ENCODE results near the gene FITM1. TPM values are rescaled to one million over a fixed set of nuclear protein-coding genes. Genes with fewer than 3 reads are reported as not detected.

FITM1 gene
- total and polyA plus RNA-seq, 2 donors (not counting 3 experiments of a cell fraction or from before 2014, with no cell fraction given) = 0.54 TPM; not detected in 1

- H3K4me2 ChIP-seq (ENCODE audit: insufficient read depth, low read length) = no peak overlapping the region
- CTCF ChIA-PET = interaction anchor here (1.0 to 3.3 kb wide), 6 partner anchors 10 to 58 kb away, joined by 3 to 16 read pairs (median 7); partner anchors contain the start of genes IRF9 and PSME1
- peaks cover 13% of the 10 kb centered on the region for H3K4me1 ChIP-seq (ENCODE audit: control insufficient read depth, extremely low read depth, insufficient read depth, low read length)
- dilution Hi-C loops (cut with MboI; ENCODE audit: extremely low pct_ligation_motif_present, low sequenced_read_pairs) (no loop called here), intact Hi-C loops (cut with micrococcal nuclease) (no loop called here)
- DNase-seq (ENCODE audit: low read depth, low spot score) (no peak), FAIRE-seq (no peak)
- POLR2A ChIA-PET = interaction anchor here (1.6 kb wide), 1 partner anchor 25 kb away, joined by 4 read pairs; the partner anchor contains the start of gene EMC9
- H3K9ac ChIP-seq (replicated peaks; ENCODE audit: extremely low read depth, insufficient read depth, low read length) = no peak overlapping the region
- H3K9me3 ChIP-seq (replicated peaks; ENCODE audit: control insufficient read depth, insufficient read depth, low read length) = no peaks in the 10 kb centered on the region
- no peaks in the 10 kb centered on the region for H3K27me3 ChIP-seq (ENCODE audit: control insufficient read depth in 2 of 2, insufficient read depth in 2 of 2, low read length in 2 of 2)
- no peak for TF ChIP-seq EZH2 (IDR thresholded peaks at IDR 0.05; ENCODE audit: borderline replicate concordance, low read depth, low read length, severe bottlenecking)
- no peak for TF ChIP-seq MYC (IDR thresholded peaks at IDR 0.05; ENCODE audit: low read depth, low read length)
- H3K4me3 ChIP-seq (replicated peaks in 1 of 3; ENCODE audit: insufficient read depth in 1 of 3, low read depth in 1 of 3, low read length in 3 of 3) = no peak overlapping the region
- peaks cover 8 to 21% of the 10 kb centered on the region in 2 experiments for H3K36me3 ChIP-seq (ENCODE audit: control insufficient read depth in 2 of 2, extremely low read depth in 1 of 2, insufficient read depth in 2 of 2, low read length in 2 of 2)
- no TSS peak for BruUV-seq (replicated peaks)
- no peaks in the 10 kb centered on the region for H3K9me1 ChIP-seq (replicated peaks; ENCODE audit: control insufficient read depth, extremely low read depth, insufficient read depth, low read length)
- H3K79me2 ChIP-seq (ENCODE audit: control insufficient read depth, insufficient read depth, low read length) = no peaks in the 10 kb centered on the region
- no peaks in the 10 kb centered on the region for H4K20me1 ChIP-seq (replicated peaks; ENCODE audit: control insufficient read depth, extremely low read depth, insufficient read depth, low read length)
- H2AFZ ChIP-seq (ENCODE audit: low read depth, low read length) = no peak overlapping the region
- no peak overlapping the region for H3K27ac ChIP-seq (ENCODE audit: insufficient read depth, low read depth, low read length)
These were observed 14.2 kb upstream of the FITM1 start for GRCh38 chr14:24116128-24116814.

- Histone ChIP-seq H3K4me3 (replicated peaks in 1 of 3; ENCODE audit: insufficient read depth in 1 of 3, low read depth in 1 of 3, low read length in 3 of 3) (no peak overlapping the region), H3K4me1 (ENCODE audit: control insufficient read depth, extremely low read depth, insufficient read depth, low read length) (peaks cover 13% of the 10 kb centered on the region), H3K27ac (ENCODE audit: insufficient read depth, low read depth, low read length) (no peak overlapping the region), H3K36me3 (ENCODE audit: control insufficient read depth in 2 of 2, extremely low read depth in 1 of 2, insufficient read depth in 2 of 2, low read length in 2 of 2) (peaks cover 8 to 25% of the 10 kb centered on the region in 2 experiments), H4K20me1 (replicated peaks; ENCODE audit: control insufficient read depth, extremely low read depth, insufficient read depth, low read length) (no peaks in the 10 kb centered on the region), H3K9me3 (replicated peaks; ENCODE audit: control insufficient read depth, insufficient read depth, low read length) (no peaks in the 10 kb centered on the region), H2AFZ (ENCODE audit: low read depth, low read length) (no peak overlapping the region), H3K9me1 (replicated peaks; ENCODE audit: control insufficient read depth, extremely low read depth, insufficient read depth, low read length) (no peaks in the 10 kb centered on the region), H3K9ac (replicated peaks; ENCODE audit: extremely low read depth, insufficient read depth, low read length) (no peak overlapping the region), H3K27me3 (ENCODE audit: control insufficient read depth in 2 of 2, insufficient read depth in 2 of 2, low read length in 2 of 2) (no peaks in the 10 kb centered on the region), H3K79me2 (ENCODE audit: control insufficient read depth, insufficient read depth, low read length) (no peaks in the 10 kb centered on the region), H3K4me2 (ENCODE audit: insufficient read depth, low read length) (no peak overlapping the region)
- no TSS peak for BruUV-seq (replicated peaks)
- POLR2A ChIA-PET = interaction anchor here (1.6 kb wide), 1 partner anchor 24 kb away, joined by 4 read pairs; the partner anchor contains the start of gene EMC9
- TF ChIP-seq, protein P1, sequence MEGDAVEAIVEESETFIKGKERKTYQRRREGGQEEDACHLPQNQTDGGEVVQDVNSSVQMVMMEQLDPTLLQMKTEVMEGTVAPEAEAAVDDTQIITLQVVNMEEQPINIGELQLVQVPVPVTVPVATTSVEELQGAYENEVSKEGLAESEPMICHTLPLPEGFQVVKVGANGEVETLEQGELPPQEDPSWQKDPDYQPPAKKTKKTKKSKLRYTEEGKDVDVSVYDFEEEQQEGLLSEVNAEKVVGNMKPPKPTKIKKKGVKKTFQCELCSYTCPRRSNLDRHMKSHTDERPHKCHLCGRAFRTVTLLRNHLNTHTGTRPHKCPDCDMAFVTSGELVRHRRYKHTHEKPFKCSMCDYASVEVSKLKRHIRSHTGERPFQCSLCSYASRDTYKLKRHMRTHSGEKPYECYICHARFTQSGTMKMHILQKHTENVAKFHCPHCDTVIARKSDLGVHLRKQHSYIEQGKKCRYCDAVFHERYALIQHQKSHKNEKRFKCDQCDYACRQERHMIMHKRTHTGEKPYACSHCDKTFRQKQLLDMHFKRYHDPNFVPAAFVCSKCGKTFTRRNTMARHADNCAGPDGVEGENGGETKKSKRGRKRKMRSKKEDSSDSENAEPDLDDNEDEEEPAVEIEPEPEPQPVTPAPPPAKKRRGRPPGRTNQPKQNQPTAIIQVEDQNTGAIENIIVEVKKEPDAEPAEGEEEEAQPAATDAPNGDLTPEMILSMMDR (IDR thresholded peaks at IDR 0.05; ENCODE audit: extremely low read depth in 1 of 2, insufficient read depth in 1 of 2, low read depth in 1 of 2, low read length in 2 of 2) = no peak
- TF ChIP-seq POLR2A (IDR thresholded peaks at IDR 0.05; ENCODE audit: low read depth, low read length) (no peak), MYC (IDR thresholded peaks at IDR 0.05; ENCODE audit: low read depth, low read length) (no peak), FOS (IDR thresholded peaks at IDR 0.05; ENCODE audit: borderline replicate concordance, insufficient read depth, low read length) (no peak), POLR2AphosphoS5 (IDR thresholded peaks at IDR 0.05; ENCODE audit: insufficient read depth, low read depth, low read length) (no peak), GATA2 (IDR thresholded peaks at IDR 0.05; ENCODE audit: insufficient read depth, insufficient read length, low read depth, low read length) (no peak), EZH2 (IDR thresholded peaks at IDR 0.05; ENCODE audit: borderline replicate concordance, low read depth, low read length, severe bottlenecking) (no peak), JUN (IDR thresholded peaks at IDR 0.05; ENCODE audit: borderline replicate concordance, insufficient read depth, insufficient read length, low read depth) (no peak), MAX (IDR thresholded peaks at IDR 0.05; ENCODE audit: insufficient read depth, insufficient read length) (no peak)
- dilution Hi-C loops (cut with MboI; ENCODE audit: extremely low pct_ligation_motif_present, low sequenced_read_pairs) (no loop called here), intact Hi-C loops (cut with micrococcal nuclease) (no loop called here)
- CTCF ChIA-PET = interaction anchor here (1.0 to 3.3 kb wide), 4 partner anchors 9 to 59 kb away, joined by 4 to 10 read pairs (median 7); partner anchors contain the start of genes IRF9 and PSME1
- no peak for FAIRE-seq
- no peak for DNase-seq (ENCODE audit: low read depth, low spot score)
These were observed 13.3 kb upstream of the FITM1 start for GRCh38 chr14:24117179-24117578.
